ENCODE measurements around the gene TNFSF8.

TNFSF8 gene

GRCh38 chr9:114950761-114951160, 20.4 kb upstream of the TNFSF8 start:
- TF ChIP-seq CTCF (IDR thresholded peaks at IDR 0.05; ENCODE audit: low read depth, low read length), result no peak
- no peak for DNase-seq (ENCODE audit: extremely low read depth, low read depth)

GRCh38 chr9:114947058-114947457, 16.7 kb upstream of the TNFSF8 start:
- no peak for DNase-seq (ENCODE audit: extremely low read depth, low read depth)
- no peak for TF ChIP-seq CTCF (IDR thresholded peaks at IDR 0.05; ENCODE audit: low read depth, low read length)

GRCh38 chr9:114945616-114946412, 15.4 kb upstream of the TNFSF8 start:
- DNase-seq (ENCODE audit: extremely low read depth, low read depth), result no peak
- no peak for TF ChIP-seq CTCF (IDR thresholded peaks at IDR 0.05; ENCODE audit: low read depth, low read length)

- no peak for TF ChIP-seq CTCF (IDR thresholded peaks at IDR 0.05; ENCODE audit: low read depth, low read length)
- DNase-seq (ENCODE audit: extremely low read depth, low read depth), result no peak
Measured at GRCh38 chr9:114941376-114941775, 11.0 kb upstream of the TNFSF8 start.

GRCh38 chr9:114938687-114939575, 8.5 kb upstream of the TNFSF8 start:
- no peak for DNase-seq (ENCODE audit: extremely low read depth, low read depth)
- no peak for TF ChIP-seq CTCF (IDR thresholded peaks at IDR 0.05; ENCODE audit: low read depth, low read length)

GRCh38 chr9:114937516-114937915, 7.1 kb upstream of the TNFSF8 start:
- TF ChIP-seq CTCF (IDR thresholded peaks at IDR 0.05; ENCODE audit: low read depth, low read length), result no peak
- DNase-seq (ENCODE audit: extremely low read depth, low read depth), result no peak

- DNase-seq (ENCODE audit: extremely low read depth, low read depth), result no peak
- no peak for TF ChIP-seq CTCF (IDR thresholded peaks at IDR 0.05; ENCODE audit: low read depth, low read length)
Measured at GRCh38 chr9:114936581-114936980, 6.2 kb upstream of the TNFSF8 start.

Measured in AG09319 (cell line).